Fibroblast of skin of left quadriceps (primary cell): ENCODE measurements around the gene EXOC4.

Source experiments
- DNase-seq, 2 experiments: peaks; one replicate each; pipeline ENCODE4 v3.0.0-alpha.2; 2013; ENCODE audit warnings: low read depth in 2 of 2

The EXOC4 gene

DNA sequence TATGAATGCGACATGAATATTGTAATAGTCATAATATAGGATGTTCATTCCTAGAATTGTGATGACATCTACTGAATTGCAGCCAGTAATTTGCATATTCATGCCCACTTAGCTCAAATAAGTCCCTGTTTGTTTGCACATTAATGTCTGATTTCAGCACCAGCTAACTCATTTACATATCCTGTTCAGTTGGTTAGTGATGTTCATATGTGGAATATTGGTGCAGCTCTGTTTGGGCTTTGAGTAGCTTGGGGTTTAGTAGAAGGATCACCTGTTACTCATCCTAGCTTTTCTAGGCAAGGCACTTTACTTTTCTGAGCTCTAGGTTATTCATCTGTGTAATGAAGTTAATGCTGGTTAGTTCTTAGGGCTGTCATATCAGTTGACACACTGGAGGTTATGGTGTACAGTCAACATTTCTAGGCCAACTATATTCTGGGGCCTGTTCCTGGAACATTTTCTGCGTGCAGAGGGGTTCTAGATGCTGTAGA, 238.4 kb downstream of the EXOC4 start:
- no peak for DNase-seq

- DNase-seq = no peak
Measured at GRCh38 chr7:133491846-133492652, 239.2 kb downstream of the EXOC4 start.

- DNase-seq = no peak
Measured at GRCh38 chr7:133497061-133497460, 244.2 kb downstream of the EXOC4 start.

DNA sequence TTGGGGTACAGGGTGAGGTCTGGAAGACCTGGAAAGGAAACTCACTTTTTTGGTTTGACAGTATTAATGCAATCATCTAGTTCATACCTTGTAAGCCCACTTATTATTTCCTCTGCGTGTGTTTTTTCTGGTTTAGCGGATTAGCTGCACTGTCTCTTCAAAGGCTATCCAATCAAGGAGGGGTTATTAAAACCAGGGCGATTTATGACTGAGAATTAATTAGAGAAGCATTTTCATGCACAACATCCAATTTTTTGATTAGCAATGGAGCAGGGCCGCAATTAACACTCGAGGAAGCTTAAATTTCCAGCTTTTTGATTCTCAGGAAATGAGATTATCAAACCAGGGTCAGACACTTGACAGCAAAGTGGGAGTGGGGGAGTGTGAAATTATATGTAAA, 248.9 kb downstream of the EXOC4 start:
- DNase-seq = no peak

GRCh38 chr7:133502498-133502897, 249.6 kb downstream of the EXOC4 start:
- DNase-seq = no peak

GRCh38 chr7:133502972-133503371, 250.1 kb downstream of the EXOC4 start:
- DNase-seq = no peak

- DNase-seq = no peak
Measured at GRCh38 chr7:133504825-133505224, 251.9 kb downstream of the EXOC4 start.

DNA sequence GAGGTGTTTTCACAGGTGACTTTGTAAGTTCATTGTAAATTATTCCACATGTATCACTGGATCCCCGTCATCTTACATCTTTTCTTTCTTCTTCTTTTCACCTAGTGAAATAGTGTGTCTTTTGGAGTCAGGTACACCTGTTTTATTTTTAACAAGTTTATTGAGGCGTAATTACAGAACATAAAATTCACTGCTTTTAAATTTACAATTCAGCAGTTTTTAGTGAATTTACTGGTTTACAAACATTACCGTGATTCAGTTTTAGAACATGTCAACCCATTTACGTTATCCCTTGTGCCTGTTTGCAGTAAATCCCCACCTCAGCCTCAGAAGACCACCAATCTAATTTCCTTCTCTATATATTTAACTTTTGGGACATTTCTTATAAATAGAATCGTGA, 256.9 kb downstream of the EXOC4 start:
- DNase-seq = no peak

GRCh38 chr7:133510326-133511055, 257.6 kb downstream of the EXOC4 start:
- DNase-seq = no peak

- DNase-seq = no peak
Measured at GRCh38 chr7:133511252-133511651, 258.4 kb downstream of the EXOC4 start.

- no peak for DNase-seq
Measured at GRCh38 chr7:133511708-133512107, 258.8 kb downstream of the EXOC4 start.

DNA sequence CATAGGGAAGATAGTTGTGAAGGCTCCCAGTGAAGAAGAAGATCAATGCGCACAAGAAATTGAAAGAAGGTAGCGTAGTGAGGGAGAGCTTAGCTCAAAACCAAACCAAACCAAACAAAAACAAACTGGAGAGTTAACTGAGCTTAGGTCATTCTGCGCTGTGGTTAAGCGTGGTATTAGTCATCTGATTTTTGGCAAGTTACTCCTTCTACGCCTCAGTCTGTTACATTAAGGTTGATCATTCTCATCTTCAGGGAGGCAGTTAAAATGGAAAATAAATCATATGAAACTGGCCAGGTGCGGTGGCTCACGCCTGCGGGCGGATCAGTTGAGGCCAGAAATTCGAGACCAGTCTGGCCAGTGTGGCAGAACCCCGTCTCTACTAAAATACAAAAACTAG, 259.7 kb downstream of the EXOC4 start:
- peak; percentile 19 to 21 for DNase-seq

DNA sequence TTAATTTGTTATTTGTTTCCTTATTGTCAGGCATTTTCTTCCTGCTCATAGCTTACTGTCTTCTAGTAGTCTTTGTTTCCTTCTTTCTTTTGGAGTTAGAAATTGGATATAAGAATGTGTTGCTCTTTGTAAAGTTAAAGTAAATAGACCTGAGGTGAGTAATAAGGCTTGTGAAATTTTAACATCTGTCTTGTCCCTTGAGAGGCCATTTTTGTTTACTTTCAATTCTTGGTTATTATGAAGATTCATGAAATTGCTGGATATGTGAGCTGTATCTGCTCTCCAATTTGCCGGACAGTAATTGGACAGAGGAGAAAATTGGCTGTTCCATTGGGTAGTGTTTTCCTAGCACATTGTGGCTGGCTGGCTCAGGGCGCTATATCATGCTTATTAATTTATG, 260.7 kb downstream of the EXOC4 start:
- DNase-seq = peak; percentile 18 to 29

DNA sequence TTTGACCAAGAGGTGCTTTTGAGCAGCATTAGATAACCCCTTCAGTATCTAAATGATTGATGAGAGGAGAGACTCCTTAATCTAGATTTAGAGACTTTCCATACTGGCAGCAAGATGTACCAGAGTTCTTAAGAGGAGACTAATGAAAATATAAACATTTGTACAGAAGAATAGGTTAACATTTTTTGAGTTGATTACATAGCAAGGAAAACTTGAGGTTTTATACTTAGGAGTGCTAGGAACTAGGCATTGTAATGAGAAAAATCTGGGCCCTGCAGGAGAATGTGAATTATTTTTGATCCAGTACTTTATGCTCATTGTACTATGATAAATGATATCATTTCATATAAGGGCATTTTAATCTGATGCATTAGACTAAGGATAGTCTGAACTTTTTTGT, 261.7 kb downstream of the EXOC4 start:
- no peak for DNase-seq

GRCh38 chr7:133517766-133518165, 264.9 kb downstream of the EXOC4 start:
- DNase-seq = no peak

GRCh38 chr7:133518718-133519117, 265.8 kb downstream of the EXOC4 start:
- DNase-seq = no peak

- no peak for DNase-seq
Measured at GRCh38 chr7:133520248-133520647, 267.4 kb downstream of the EXOC4 start.

DNA sequence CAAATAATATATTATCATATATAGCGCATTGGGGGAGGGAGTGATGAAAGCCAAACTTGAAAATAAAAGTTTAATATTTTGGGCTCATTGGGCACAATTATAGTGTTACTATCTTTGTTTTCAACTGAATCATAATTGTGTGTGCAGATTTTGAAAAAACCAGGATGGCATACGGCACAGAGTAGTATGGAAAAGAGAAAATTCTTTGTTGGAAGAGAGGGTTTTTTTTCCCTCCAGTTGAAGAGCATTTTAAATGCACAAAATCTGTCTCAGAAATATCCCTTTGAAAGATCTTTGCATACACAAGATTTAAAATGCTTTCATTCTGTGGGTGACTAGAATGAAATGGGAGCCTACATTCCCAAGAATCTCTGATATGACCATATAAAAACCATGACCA, 269.6 kb downstream of the EXOC4 start:
- DNase-seq = no peak

GRCh38 chr7:133528796-133529195, 275.9 kb downstream of the EXOC4 start:
- DNase-seq = no peak

GRCh38 chr7:133529861-133530260, 277.0 kb downstream of the EXOC4 start:
- no peak for DNase-seq

DNA sequence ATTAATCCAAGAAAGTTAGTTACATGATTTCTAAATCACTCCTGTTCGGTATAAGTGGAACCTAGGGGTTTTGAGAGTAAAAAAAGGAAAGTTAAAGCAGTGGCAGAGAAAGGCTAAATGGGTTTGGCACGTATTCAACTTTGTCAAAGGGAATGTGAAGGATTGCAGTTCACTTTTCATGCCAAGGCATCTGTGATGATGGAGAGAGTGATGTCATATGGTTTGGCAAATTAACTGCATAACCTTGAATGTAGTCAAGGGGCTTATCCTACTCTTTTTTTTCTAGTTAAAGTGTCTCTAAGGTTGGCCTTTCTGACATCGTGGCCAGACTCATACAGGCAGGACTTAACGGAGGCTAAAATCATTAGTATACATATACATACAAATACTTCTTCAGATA, 277.8 kb downstream of the EXOC4 start:
- DNase-seq = peak; percentile 69 to 71

- no peak for DNase-seq
Measured at GRCh38 chr7:133534816-133535215, 281.9 kb downstream of the EXOC4 start.

DNA sequence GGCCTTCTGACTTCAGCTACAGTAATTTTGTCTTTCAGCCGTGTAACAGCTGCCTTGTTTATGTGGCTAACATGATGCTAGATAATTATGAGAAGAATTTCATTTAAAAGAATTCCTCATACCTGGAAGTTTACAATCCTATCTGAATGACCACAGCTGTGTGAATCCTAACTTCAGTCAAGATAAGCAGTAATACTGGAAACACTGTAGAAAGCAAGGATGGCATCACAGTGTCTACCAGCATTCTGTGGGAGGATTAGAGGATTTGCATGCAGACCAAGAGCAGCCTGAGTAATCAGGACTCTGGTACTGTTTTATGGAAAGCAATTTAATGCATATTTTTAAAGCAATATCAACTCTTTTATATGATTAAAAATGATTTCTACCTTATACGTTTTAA, 282.4 kb downstream of the EXOC4 start:
- no peak for DNase-seq
